Stimulated activated CD4-positive, alpha-beta T cell treated with anti-CD3 and anti-CD28 coated beads, Interleukin-2, amount 100 ng/mL, for 48 hours (primary cell): Measurements from ENCODE around the gene KIAA2012.
A peak's percentile ranks its signal among the peaks of the same experiment; 100 is the strongest.

Experiments used
- DNase-seq, 2 donors: peaks; one replicate each; pipeline ENCODE4 v3.0.0-alpha.2; 2020

KIAA2012 gene

GRCh38 chr2:202154613-202155012 lies 81.6 kb downstream of the KIAA2012 start:
- DNase-seq: no peak

- no peak for DNase-seq
Measured at GRCh38 chr2:202157211-202157990, 84.3 kb downstream of the KIAA2012 start.

- no peak for DNase-seq
Measured at GRCh38 chr2:202158796-202159195, 85.7 kb downstream of the KIAA2012 start.

GRCh38 chr2:202161151-202161835 lies 88.2 kb downstream of the KIAA2012 start:
- no peak for DNase-seq

GRCh38 chr2:202164411-202164810 lies 91.4 kb downstream of the KIAA2012 start:
- no peak for DNase-seq

- DNase-seq: no peak
Measured at GRCh38 chr2:202165208-202165607, 92.2 kb downstream of the KIAA2012 start.

- DNase-seq: no peak
Measured at GRCh38 chr2:202165945-202166344, 92.9 kb downstream of the KIAA2012 start.

- DNase-seq: no peak
Measured at GRCh38 chr2:202169131-202169530, 96.1 kb downstream of the KIAA2012 start.

- DNase-seq: no peak
Measured at GRCh38 chr2:202169832-202170424, 96.9 kb downstream of the KIAA2012 start.

- DNase-seq: peak in 1 of 2 donors; percentile 13
Measured at GRCh38 chr2:202171241-202171825, 98.3 kb downstream of the KIAA2012 start.

- DNase-seq: peak in 1 of 2 donors; percentile 37
Measured at GRCh38 chr2:202172439-202173211, 99.6 kb downstream of the KIAA2012 start.

- DNase-seq: peak; percentile 47 to 55
Measured at GRCh38 chr2:202178346-202178958, 105.4 kb downstream of the KIAA2012 start.

GRCh38 chr2:202184557-202184956 lies 111.5 kb downstream of the KIAA2012 start:
- DNase-seq: no peak

GRCh38 chr2:202185156-202185555 lies 112.1 kb downstream of the KIAA2012 start:
- DNase-seq: no peak

GRCh38 chr2:202186641-202187202 lies 113.7 kb downstream of the KIAA2012 start:
- no peak for DNase-seq

GRCh38 chr2:202187570-202187969 lies 114.5 kb downstream of the KIAA2012 start:
- no peak for DNase-seq

GRCh38 chr2:202193305-202193704 lies 120.2 kb downstream of the KIAA2012 start:
- DNase-seq: no peak

- DNase-seq: no peak
Measured at GRCh38 chr2:202193881-202194353, 120.9 kb downstream of the KIAA2012 start.

- DNase-seq: no peak
Measured at GRCh38 chr2:202194418-202194817, 121.4 kb downstream of the KIAA2012 start.

- no peak for DNase-seq
Measured at GRCh38 chr2:202196727-202197126, 123.7 kb downstream of the KIAA2012 start.
